Dermis microvascular lymphatic vessel endothelial cell (primary cell): ENCODE results near the gene PSMB7. TPM values are rescaled to one million over a fixed set of nuclear protein-coding genes. Genes with fewer than 3 reads are reported as not detected.

Experiments
- DNase-seq, 2 donors: peaks; one replicate each; pipeline versions ENCODE4 v3.0.0 to v3.0.0-alpha.2; 2010; ENCODE audit warnings: low read depth in 2 of 2
- total RNA-seq: library from RNA; depleted of rRNA; stranded (reverse); fragments of >200 nt; gene quantifications from 2 replicates; pipeline ENCODE4 v1.2.1, GENCODE V29; 2014

PSMB7 gene
- total RNA-seq, 1 donor from 2014 or later = 196 TPM

DNA sequence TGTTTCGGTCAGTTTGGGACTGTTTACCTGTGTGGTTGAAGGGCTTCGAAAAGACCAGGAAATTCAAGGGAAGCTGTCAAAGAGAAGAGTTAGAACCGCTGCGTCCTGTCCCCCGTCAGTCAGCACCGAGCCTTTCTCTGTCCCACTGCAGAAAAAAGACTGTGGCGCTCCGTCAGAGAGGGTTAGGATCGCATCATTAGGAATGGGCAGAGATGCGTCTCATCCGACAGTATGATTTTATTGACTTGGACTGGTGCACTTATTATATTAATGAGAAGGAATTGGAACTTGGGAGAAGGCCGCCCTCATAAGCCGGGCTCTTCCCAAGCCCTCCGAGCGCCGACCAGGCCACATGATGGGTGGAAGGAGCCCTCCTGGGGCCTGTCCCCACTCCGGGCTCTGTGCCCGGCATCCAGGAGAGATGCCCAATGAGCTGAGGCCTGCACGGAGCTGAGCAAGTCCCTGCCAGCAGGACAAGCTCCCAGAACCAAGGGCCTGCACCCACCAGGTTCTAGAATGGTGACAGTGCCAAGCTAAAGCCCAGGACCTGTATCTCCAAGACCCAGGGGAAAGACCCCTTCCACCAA, 85.9 kb downstream of the PSMB7 start:
- no peak for DNase-seq

DNA sequence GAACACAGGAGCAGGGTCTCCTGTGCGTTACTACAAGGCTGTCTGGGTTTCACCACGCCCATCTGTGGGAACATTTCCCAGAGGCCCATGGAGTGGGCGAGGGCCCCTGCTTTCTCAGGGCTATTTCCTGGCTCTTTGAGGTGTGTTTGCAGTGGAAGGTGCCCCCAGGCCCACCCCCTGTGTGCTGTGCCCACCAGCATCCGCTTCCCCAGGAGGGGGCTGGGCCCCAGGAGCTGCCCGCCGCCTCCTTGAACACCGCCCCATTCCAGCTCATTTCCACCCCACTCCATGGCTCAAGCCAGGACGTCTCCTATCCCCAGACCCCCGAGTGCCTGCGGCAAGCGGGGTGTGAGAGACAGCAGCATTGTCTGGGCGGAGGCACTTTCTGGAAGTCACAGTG, 87.0 kb downstream of the PSMB7 start:
- no peak for DNase-seq

DNA sequence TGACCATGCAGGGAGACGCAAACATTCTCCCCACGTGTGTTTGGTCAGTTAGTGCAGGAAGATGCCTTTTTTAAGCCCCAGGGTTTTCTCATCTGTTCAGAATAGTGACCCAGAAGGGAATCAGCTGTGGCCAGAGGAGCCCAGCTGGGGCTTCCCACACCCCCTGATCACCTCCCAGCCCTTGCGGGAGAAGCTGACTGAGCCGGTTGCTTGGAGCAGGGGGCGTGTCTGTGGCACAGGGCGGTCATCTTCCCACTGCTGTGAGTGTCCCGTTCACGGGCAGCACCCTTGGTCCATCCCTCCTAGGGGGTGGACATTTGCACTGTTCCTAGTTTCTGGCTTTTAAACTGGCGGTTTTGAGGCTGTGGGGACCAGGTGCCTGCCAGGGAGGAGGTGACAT, 87.8 kb downstream of the PSMB7 start:
- DNase-seq = no peak

DNA sequence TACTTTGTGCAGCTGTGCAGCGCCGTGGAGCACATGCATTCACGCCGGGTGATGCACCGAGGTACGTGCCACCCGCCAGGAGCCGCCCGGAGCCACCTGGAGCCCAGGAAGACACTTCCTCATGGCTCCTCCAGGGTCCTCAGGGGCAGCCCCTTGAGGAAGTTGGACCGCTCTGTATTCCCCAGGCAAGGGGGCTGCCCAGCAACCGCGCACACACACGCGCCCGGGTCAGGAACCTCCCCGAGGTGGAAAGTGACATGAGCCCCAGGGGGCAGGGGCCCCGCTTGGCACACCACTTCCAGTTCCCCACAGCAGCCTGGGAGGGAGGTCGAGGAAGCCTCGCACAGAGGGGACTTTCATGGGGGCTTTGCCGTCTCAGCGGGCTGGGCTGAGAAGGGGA, 88.9 kb downstream of the PSMB7 start:
- DNase-seq = no peak

DNA sequence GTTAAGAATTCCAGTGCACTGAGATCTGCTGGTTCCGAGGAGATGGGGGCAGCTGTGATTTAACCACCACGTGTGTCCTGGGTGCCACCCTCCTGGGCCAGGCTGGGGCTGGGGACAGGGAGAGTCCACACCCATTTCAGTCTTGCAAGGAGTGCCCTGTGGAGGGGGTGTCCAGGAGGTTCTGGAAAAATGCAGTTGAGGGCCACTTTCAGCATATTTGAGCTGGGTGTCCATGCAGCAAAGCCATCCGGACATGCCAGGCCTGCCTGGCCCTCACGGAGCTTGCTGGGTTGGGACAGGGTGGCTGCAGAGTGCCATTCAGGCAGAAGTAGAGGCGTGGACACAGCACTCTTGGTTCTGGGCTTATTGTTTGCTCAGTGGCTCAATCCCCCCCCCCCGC, 89.4 kb downstream of the PSMB7 start:
- no peak for DNase-seq

DNA sequence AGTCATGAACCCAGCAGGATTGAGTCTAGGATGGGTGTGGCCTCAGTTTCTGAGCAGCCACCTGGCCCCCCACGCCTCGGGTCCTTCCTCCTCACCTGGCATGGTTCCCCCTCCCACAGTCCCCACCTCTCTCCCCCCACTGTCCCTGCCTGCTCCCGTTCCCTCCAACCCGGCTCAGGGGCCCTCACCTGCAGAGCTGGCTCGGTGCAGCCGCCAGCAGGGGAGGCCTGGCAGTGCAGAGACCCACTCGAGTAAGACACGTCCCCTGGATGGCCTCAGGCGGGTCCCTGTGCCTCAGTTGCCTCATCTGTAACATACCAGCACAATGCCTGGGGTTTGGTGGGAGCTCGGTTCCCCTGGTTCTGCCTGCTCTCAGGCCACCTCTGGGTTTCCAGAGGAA, 91.3 kb downstream of the PSMB7 start:
- DNase-seq = no peak

DNA sequence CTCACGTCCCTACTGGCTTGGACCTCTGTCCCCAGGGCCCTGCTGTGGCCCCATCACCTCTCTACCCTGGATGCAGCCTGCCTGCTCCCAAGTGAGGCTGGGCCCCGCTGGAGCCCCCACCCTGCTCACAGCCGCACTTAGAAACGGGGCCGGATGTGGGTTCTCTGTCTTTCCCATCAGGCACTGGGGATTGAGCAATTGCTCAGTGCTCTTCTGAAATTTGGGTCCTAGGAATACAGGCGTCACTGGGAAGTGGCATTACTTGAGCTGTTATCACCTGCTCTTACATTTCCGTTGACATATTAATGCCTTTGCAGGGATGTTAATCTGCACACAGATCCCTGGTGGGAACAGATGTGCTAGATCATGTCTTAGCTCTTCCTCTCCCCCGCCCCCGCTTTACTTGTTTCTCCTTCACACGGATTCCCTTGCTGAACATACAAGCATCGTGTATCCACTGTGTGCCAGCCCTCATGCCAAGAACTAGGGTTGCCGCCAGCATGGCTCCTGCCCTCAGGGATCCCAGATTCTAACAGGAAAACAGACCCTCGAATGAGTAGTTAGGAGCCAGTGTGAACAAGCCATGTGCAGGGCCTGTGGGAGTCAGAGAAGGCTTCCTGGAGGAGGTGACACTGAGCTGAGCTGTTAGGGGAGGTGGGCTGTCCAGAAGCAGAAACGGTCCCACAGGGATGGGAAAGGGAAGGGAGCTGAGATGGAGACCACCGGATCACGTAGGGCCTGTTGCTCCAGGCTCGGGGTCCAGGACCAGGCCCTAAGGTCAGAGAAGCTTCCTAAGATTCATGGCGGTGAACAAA, 92.4 kb downstream of the PSMB7 start:
- no peak for DNase-seq

DNA sequence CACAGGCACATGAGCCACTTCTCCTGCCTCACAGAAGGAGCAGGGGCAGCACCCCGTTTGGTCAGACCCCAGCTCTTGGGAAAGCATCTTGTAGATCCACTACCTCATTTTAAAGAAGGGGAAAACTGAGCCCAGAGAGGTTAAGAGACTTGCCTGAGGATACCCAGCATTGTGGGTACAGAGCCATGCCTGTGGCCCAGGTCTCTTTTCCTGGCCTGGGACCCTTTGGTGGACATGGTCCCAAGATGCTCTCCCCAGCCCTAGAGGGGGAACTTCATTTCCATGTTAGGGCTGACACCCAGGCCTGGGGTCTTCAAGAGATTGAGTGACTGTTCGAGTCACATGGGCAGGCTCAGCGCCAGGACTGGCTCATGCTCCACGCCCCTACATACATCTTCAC, 93.3 kb downstream of the PSMB7 start:
- no peak for DNase-seq

DNA sequence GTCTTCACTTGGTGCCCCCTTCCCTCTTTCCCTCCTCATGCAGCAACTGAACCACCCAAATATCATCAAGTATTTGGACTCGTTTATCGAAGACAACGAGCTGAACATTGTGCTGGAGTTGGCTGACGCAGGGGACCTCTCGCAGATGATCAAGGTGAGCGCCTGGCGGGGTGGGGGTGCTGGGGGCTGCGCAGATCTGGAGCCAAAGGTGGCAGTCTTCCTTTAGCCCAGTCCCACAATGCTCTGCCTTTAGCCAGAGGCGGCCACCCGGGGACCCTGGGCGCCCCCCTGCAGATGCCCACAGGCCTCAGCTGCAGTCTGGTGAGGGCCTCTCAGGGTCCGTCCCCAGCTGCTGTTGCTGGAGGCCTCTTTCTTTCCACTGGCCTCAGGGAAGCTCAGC, 93.8 kb downstream of the PSMB7 start:
- no peak for DNase-seq

DNA sequence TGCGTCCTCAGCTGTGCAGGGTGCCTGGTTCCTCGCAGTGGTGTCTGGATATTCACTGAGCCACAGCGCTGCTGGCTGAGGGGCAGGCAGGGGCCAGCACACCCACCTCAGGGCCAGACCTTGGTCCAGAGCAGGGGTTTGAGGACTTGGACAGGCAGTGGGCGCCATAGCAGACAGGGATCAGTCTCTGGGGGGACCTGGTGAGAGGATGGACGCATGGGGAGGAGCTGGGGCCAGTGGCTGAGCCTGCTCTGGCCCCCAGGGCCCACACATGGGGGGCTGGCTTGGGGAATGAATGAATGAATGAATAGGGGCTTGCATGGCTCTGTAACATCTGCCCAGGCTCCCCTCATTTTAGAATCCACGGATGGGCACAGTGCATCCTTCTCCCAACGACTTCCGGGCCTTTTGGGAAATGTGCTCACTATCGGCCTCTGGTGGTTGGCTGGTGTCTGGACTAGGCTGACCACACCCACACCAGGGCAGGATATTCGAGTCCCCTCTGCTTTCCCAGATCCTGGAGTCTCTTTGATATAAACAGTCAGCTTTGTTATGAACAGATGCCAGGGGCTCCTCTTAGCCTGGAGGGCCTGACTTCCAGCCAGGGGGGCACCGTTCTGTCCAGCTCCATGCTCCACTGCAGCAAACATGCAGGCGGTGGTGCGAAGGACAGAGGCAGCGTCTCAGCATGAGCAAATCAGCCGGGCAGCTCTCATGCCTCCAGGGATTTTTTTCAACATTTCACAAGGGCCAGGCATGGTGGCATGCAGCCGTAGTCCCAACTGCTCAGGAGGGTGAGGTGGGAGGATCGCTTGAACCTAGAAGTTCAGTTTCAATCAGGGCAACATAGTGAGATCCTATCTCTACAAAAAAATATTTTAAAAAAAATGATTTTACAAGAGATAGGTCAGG, 94.9 kb downstream of the PSMB7 start:
- DNase-seq = peak in 1 of 2 donors; percentile 54

DNA sequence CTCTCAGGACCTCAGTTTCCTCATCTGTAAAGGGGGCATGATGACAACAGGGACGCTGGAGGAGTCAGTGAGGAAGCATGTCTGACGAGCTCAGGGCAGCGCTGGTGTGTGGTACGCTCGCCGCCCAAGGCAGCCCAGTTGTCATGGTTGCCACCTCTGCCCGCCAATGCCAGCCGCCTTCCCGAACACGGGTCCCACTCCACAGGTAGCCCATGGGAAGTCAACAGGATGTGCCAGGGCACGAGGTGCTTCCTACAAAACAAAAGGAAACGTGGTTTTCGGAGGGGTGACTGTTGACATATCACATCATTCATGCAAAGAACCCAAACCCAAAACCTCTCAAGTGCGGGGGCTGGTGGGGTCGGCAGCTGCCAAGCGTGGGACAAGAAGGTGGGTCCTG, 99.4 kb downstream of the PSMB7 start:
- DNase-seq = peak in 1 of 2 donors; percentile 49

DNA sequence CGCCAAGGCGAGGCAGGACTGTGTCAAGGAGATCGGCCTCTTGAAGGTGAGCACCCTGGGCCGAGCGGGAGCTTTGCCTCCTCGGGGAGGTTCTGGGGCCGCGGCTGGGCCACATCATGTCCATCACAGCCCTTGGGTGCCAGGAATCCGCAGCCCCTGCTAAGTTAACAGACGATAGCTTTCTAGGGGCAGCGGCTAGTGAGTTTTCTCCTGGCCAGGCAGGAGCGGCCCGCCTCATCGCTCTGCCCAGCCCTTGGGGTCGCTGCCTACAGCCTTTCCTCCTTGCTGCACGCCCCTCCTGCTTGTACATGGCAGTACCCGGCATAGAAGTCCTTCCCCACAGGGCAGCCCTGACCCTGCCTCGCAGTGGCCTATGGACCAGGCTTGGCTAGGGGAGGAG, 101.3 kb downstream of the PSMB7 start:
- no peak for DNase-seq

DNA sequence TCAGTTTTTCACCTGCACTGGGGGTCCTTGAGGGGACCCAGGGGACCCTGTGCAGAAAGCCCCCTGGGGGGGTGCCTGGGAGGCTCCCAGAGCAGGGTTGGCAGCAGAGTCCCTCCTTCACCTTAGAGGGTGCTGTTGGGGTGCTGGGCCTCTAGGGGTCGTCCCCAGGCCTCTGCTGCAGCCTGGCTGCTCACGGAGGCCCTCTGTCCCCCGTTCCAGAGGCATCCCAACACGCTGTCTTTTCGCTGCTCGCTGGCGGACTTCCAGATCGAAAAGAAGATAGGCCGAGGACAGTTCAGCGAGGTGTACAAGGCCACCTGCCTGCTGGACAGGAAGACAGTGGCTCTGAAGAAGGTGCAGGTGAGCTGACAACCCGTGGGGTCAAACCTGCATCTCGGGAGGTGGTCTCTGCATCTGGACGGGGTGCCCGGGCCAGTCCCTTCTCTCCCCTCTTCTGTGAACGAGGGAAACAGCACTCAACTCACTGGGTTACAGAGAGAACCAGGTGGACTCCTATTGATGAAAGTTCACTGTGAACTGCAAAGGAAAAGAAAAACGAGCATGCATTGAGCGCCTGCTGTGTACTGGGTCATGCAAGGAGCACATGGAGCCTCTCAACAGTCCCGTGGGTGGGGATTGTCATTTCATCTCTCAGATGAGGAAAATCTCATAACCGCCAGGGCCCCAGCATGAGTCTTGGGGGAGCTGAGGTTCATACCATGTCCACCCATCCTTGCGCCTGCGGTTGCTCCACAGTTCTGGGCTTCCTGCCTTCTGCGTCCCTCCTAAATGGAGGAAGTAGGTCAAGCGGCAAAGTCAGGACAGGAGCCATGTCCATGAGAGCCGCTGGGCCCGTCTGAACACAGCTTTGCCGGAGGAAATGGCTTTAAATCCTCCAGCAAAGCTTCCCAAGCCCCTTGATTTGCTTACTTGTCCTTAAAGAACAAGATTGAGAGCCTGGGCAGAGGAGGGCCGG, 102.7 kb downstream of the PSMB7 start:
- no peak for DNase-seq

DNA sequence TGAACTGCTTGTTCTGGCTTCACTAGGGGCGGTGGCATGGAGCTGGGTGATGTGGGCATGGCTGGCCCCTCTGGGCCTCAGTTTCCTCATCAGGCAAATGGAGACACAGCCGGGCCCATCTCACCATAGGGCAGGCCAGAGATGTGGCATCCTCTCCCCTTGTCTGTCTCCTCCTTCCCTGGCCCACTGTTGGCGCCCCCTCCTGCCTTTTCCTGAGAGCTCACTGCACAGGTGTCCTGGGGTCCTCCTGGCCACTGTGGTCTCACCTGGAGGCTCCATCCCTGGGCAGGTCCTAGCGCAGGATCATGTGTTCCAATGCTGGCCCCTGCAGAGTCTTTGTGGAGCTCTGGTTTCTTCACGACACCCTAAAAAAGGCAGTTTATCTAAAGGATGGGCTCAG, 104.0 kb downstream of the PSMB7 start:
- no peak for DNase-seq

DNA sequence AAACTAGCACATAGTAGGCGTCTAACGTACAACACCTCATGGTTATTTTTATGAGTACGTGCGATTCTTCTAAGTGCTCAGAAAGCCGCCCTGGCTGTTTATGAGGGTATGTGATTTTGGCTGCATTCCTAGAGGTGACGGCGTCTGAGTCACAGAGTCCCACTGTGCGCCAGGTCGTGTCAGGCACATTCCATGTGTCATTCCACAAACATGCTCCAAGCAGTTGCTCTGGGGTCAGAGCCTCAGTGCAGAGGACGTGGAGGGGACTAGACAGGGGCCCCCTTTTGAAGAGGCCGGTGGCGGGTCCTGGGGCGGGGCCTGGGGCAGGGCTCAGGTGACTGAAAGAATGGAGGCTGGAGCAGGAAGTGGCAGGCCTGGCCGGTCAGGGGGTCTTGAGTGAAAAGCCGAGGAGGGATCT, 105.6 kb downstream of the PSMB7 start:
- DNase-seq = peak; percentile 90 to 96

DNA sequence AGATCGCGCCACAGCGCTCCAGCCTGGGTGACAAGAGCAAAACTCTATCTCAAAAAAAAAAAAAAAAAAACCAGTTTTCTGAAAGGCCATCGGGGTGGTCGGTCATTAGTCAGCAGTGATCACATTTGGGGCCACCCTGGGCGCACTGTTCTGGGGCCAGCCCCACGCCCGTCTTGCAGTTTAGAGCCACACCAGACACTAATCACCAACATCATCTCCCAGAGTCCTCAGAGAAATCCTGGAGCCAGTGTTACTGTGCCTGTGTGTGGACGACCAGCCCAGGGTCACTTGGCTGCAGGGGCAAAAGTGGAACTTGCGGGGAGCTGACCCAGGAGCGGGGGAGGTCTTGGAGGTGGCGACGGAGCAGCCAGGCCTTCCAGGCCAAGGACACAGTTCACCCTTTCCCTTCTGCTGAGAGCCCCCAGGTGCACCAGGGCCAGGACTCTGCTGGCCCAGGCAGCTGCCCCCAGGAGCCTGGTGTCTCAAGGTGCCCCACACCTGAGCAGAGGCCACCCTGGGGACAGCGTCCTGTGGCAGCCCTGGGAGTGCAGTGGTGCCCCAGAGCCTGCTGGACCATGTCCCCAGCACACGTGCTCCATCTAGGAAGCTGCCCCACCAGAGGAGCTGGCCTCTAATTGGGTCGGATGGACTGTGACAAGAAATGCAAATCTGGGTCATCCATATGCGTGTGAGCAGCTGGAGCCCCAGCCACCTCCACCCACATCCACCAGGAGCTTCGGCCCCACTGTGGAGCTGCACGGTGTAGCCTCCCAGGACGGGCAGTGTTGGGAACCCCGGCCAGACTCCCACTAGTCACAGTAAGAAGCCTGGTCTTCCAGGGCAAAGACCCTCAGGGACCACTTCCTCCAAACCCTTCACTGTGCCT, 106.4 kb downstream of the PSMB7 start:
- DNase-seq = no peak

DNA sequence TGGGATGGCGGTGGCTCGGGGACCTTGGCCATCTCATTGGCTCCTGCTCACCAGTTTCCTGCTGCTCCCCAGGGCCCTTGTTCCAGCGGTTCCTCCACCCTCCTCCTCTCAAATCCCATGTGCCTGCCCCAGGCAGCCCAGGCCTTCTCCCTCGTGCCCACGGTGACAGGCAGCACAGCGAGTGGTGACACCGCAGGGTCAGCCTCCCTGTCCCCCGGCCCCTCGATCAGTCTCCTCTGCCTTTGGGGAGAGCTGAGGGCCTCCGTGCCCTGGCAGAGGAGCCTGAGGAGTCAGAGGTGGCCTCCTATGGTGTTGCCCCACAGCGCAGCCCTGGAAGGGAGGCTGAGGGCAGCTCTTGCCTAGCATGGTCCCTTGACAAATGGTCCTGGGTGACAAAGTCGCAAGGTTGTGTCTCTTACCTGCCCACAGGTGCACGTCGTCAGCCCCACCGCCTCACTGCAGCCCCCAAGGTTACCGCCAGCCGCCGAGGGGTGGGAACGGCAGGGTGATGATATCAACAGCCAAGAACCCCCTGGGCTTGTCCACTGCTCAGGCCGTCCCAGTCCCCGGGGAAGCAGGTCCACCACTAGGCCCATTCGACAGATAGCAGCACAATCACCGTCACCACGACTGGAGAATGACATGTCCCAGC, 107.7 kb downstream of the PSMB7 start:
- DNase-seq = no peak

DNA sequence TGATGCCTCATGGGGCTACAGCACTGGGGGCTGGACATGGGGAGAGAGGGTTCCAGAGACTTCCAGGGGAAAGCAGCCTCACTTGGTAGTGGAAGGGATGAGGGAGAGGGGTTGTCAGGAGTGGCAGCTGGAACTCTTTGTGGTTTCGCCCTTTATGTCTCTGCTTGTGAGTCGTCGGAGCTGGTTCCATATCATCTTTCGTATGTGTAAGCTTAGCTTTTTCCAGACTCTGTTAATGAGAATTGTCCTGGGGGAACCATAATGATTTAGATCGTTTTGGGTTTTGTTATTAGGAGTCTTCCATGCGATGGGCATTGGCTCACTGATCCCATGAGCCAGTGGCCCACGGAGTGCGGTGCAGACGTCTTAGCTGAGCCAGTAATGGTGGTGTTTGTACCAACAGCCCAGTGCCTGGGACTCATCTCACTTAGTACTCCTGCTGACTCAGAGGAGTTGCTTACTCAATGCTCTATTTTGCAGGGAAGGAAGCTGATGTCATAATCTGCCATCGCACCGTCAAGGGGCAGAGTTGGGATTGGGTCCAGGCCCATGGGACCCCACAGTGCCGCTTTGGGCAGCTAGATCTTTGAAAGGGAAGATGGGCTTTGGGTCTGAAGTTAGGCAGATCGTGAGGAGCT, 109.0 kb downstream of the PSMB7 start:
- peak in 1 of 2 donors; percentile 88 for DNase-seq

DNA sequence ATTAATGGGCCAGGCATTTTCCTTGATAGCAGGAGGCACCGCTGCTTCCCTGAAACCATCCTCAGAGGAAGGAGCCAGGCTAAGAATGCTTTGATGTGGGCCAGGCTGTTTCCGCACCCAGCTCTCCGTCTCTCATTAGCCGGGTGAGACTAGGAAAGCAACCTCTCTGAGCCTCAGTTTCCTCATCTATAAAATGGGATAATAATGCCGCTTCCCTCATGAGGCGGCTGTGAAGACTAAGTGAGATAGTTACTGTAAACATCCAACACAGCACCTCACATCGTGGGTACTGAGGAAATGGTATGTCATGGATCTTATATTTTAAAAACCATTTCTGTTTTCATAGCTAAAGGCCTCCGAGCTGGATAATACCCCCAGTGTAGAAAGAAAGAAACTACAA, 111.0 kb downstream of the PSMB7 start:
- DNase-seq = no peak
